OCI-LY1 (cell line): ENCODE results near the gene RYR1.

Experiments used
- H2AFZ ChIP-seq: fragments of 200-600 bp; sonication (generic), shearing (Covaris generic); 2 replicates; pipeline ENCODE4 v1.6.0; 2014; ENCODE audit warnings: antibody characterized with exemption, mild to moderate bottlenecking, low read length
- H3F3A ChIP-seq: fragments of 200-600 bp; sonication (generic), shearing (Covaris generic); 2 replicates; pipeline ENCODE4 v1.6.0; 2014; ENCODE audit warnings: mild to moderate bottlenecking, antibody characterized with exemption, low read length, moderate library complexity; ENCODE audit not compliant: insufficient read depth
- H3K27ac ChIP-seq: fragments of 200-600 bp; sonication (generic); 2 replicates; pipeline ENCODE4 v1.5.1; 2014; ENCODE audit warnings: low read length, mixed run types, mild to moderate bottlenecking, low read depth; ENCODE audit not compliant: poor library complexity, severe bottlenecking
- H3K27me3 ChIP-seq: fragments of 200-600 bp; sonication (generic); 2 replicates; pipeline ENCODE4 v1.6.0; 2014; ENCODE audit warnings: antibody characterized with exemption, mild to moderate bottlenecking, low read length, moderate library complexity; ENCODE audit not compliant: insufficient read depth
- H3K36me3 ChIP-seq: fragments of 200-600 bp; sonication (generic); 2 replicates; pipeline ENCODE4 v1.6.1; 2014; ENCODE audit warnings: mild to moderate bottlenecking, antibody characterized with exemption, low read length, moderate library complexity, mixed read lengths; ENCODE audit not compliant: insufficient read depth
- H3K4me1 ChIP-seq: fragments of 200-600 bp; sonication (generic); 2 replicates; pipeline ENCODE4 v1.5.1; 2014; ENCODE audit warnings: mild to moderate bottlenecking, low read length, moderate library complexity; ENCODE audit not compliant: insufficient read depth, severe bottlenecking
- H3K4me2 ChIP-seq: fragments of 200-600 bp; sonication (generic), shearing (Covaris generic); 2 replicates; pipeline ENCODE4 v1.6.1; 2014; ENCODE audit warnings: low read length
- H3K4me3 ChIP-seq: fragments of 200-600 bp; sonication (generic); 2 replicates; pipeline ENCODE4 v1.5.1; 2014; ENCODE audit warnings: low read length, low read depth, mild to moderate bottlenecking, mixed read lengths; ENCODE audit not compliant: poor library complexity, severe bottlenecking
- H3K79me2 ChIP-seq: fragments of 200-600 bp; shearing (Covaris generic); 2 replicates; pipeline ENCODE4 v1.6.1; 2016; ENCODE audit warnings: mixed run types, low read length, mixed read lengths; ENCODE audit not compliant: insufficient read depth
- H3K9ac ChIP-seq: fragments of 200-600 bp; sonication (generic), shearing (Covaris generic); 2 replicates; pipeline ENCODE4 v1.6.1; 2014; ENCODE audit warnings: mild to moderate bottlenecking, low read length, mixed read lengths
- H3K9me2 ChIP-seq: fragments of 200-600 bp; sonication (generic), shearing (Covaris generic); 2 replicates; pipeline ENCODE4 v1.6.1; 2014; ENCODE audit warnings: low read depth, mild to moderate bottlenecking, low read length, mixed read lengths
- H3K9me3 ChIP-seq: fragments of 200-600 bp; shearing (Covaris generic); 2 replicates; pipeline ENCODE4 v1.6.1; 2014; ENCODE audit warnings: low read length, mixed read lengths
- H4K20me1 ChIP-seq: fragments of 200-600 bp; sonication (generic), shearing (Covaris generic); 2 replicates; pipeline ENCODE4 v1.6.0; 2016; ENCODE audit warnings: mild to moderate bottlenecking, low read length; ENCODE audit not compliant: insufficient read depth
- CTCF ChIP-seq: fragments of 200-600 bp; sonication (generic), shearing (Covaris generic); IDR thresholded peaks from 2 replicates; pipeline ENCODE4 v1.5.1; 2017; ENCODE audit warnings: mild to moderate bottlenecking, antibody characterized with exemption, low read length, moderate library complexity, mixed read lengths
- EZH2 ChIP-seq: fragments of 200-600 bp; sonication (generic), shearing (Covaris generic); IDR thresholded peaks from 2 replicates; pipeline ENCODE4 v1.8.0; 2017; ENCODE audit warnings: borderline replicate concordance, mixed run types, mild to moderate bottlenecking, antibody characterized with exemption, low read length, moderate library complexity, mixed read lengths

RYR1 gene

GRCh38 chr19:38500450-38500849, 67.0 kb downstream of the RYR1 start:
- Histone ChIP-seq H3K4me3 (no peak overlapping the region), H3K27ac (no peak overlapping the region), H2AFZ (no peak overlapping the region), H3K4me2 (no peak overlapping the region), H3K79me2 (no peaks in the 10 kb centered on the region), H3F3A (no peaks in the 10 kb centered on the region), H4K20me1 (no peaks in the 10 kb centered on the region), H3K9ac (no peak overlapping the region), H3K36me3 (no peaks in the 10 kb centered on the region), H3K4me1 (no peaks in the 10 kb centered on the region), H3K9me2 (no peaks in the 10 kb centered on the region), H3K27me3 (no peaks in the 10 kb centered on the region; the same call in 1 of the 2 replicates), H3K9me3 (no peaks in the 10 kb centered on the region)
- TF ChIP-seq CTCF (no peak), EZH2 (no peak)

- Histone ChIP-seq H2AFZ (no peak overlapping the region), H4K20me1 (no peaks in the 10 kb centered on the region), H3K79me2 (no peaks in the 10 kb centered on the region), H3K9me2 (no peaks in the 10 kb centered on the region), H3K4me1 (no peaks in the 10 kb centered on the region), H3K27ac (no peak overlapping the region), H3K4me2 (no peak overlapping the region), H3K36me3 (no peaks in the 10 kb centered on the region), H3F3A (no peaks in the 10 kb centered on the region), H3K4me3 (no peak overlapping the region), H3K9me3 (no peaks in the 10 kb centered on the region), H3K9ac (no peak overlapping the region), H3K27me3 (no peaks in the 10 kb centered on the region; the same call in 1 of the 2 replicates)
- TF ChIP-seq EZH2 = no peak
- no peak for TF ChIP-seq CTCF
Measured at GRCh38 chr19:38502410-38503076, 69.1 kb downstream of the RYR1 start.

GRCh38 chr19:38503077-38503410, 69.6 kb downstream of the RYR1 start:
- no peak overlapping the region for H3K9ac ChIP-seq
- no peaks in the 10 kb centered on the region for H3K79me2 ChIP-seq
- no peak overlapping the region for H3K27ac ChIP-seq
- H3K9me2 ChIP-seq = no peaks in the 10 kb centered on the region
- H3K4me1 ChIP-seq = no peaks in the 10 kb centered on the region
- H3K27me3 ChIP-seq = no peaks in the 10 kb centered on the region; the same call in 1 of the 2 replicates
- no peak overlapping the region for H3K4me3 ChIP-seq
- no peaks in the 10 kb centered on the region for H3F3A ChIP-seq
- H3K4me2 ChIP-seq = no peak overlapping the region
- H3K36me3 ChIP-seq = no peaks in the 10 kb centered on the region
- no peaks in the 10 kb centered on the region for H4K20me1 ChIP-seq
- H2AFZ ChIP-seq = no peak overlapping the region
- no peaks in the 10 kb centered on the region for H3K9me3 ChIP-seq
- no peak for TF ChIP-seq CTCF
- no peak for TF ChIP-seq EZH2
